Breast epithelium (tissue), 4 donors: ENCODE data around the gene NEDD9. TPM values are rescaled to one million over a fixed set of nuclear protein-coding genes. Genes with fewer than 3 reads are reported as not detected.

Experiments
- DNase-seq, 2 donors: peaks; one replicate each; pipeline ENCODE4 v3.0.0-alpha.2; 2019; ENCODE audit warnings: low spot score in 2 of 2
- H3K27ac ChIP-seq, 2 donors: fragments of 200-600 bp; sonication (generic) in 1 of 2; one replicate each; pipeline ENCODE4 v1.5.1; 2016 to 2019; ENCODE audit warnings: mild to moderate bottlenecking in 1 of 2
- H3K27me3 ChIP-seq, 2 donors: fragments of 200-600 bp; sonication (generic) in 1 of 2; one replicate each; pipeline versions ENCODE4 v1.5.1 to v1.6.0; 2017 to 2019; ENCODE audit warnings: control low read depth in 1 of 2, mild to moderate bottlenecking in 1 of 2
- H3K36me3 ChIP-seq: fragments of 200-600 bp; one replicate; pipeline ENCODE4 v1.5.1; 2019
- H3K4me1 ChIP-seq, 2 donors: fragments of 200-600 bp; sonication (generic); one replicate each; pipeline ENCODE4 v1.5.1; 2016 to 2019; ENCODE audit warnings: control low read depth in 1 of 2
- H3K4me3 ChIP-seq, 3 donors: fragments of 200-600 bp; sonication (generic); 1 replicate in 2 of 3; 2 replicates in 1 of 3; pipeline ENCODE4 v1.5.1; 2016 to 2019; ENCODE audit warnings: mild to moderate bottlenecking in 3 of 3, moderate library complexity in 2 of 3
- H3K9me3 ChIP-seq, 2 donors: fragments of 200-600 bp; sonication (generic) in 1 of 2; one replicate each; pipeline ENCODE4 v1.5.1; 2016 to 2019; ENCODE audit warnings: control low read depth in 1 of 2
- POLR2A ChIP-seq: fragments of 450-650 bp; IDR thresholded peaks from one replicate; pipeline ENCODE4 v1.6.1; 2016; ENCODE audit warnings: antibody characterized with exemption, mild to moderate bottlenecking, moderate library complexity
- POLR2AphosphoS5 ChIP-seq, 3 donors: sonication (generic); formaldehyde crosslinking; IDR thresholded peaks; one replicate each; pipeline ENCODE4 v1.6.1; 2017; ENCODE audit warnings: antibody characterized with exemption in 3 of 3
- intact Hi-C: fragments of 100-400 bp; cut with DNase I; formaldehyde crosslinking; loops from one replicate; pipeline ENCODE4 v1.15.1; 2023; ENCODE audit warnings: low total_unique reads
- total RNA-seq, 3 donors: library from RNA; depleted of rRNA; stranded (reverse); fragments of >200 nt; gene quantifications; one replicate each; pipeline ENCODE4 v1.1.0, GENCODE V29; 2016
- TF ChIP-seq, protein P1 (sequence below), 3 donors: fragments of 450-650 bp; IDR thresholded peaks; one replicate each; pipeline ENCODE4 v1.5.1; 2016 to 2017; ENCODE audit warnings: antibody characterized with exemption in 3 of 3, mild to moderate bottlenecking in 3 of 3, moderate library complexity in 3 of 3

NEDD9 gene
- total RNA-seq, 3 donors from 2014 or later, result 41.4 to 108 (median 79.2) TPM

DNA sequence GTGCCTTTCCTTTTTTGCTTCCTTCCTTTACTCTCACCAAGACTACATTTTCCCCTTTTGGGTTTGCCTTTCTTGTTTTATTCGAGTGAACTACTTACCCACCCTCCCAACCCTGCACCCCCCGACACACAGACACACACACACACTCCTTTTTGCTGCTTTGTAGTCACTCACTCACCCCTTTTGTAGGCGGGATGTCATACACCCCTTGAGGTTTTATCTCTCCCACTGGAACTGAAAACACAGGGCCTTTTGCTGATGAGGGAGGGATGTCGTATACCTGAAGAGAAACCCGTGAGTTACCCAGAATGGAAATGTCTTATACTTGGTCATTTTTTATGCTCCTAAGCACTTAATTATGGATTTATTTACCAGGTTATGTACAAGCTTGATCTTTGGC is 40.3 kb downstream of the NEDD9 start:
- no peak for DNase-seq
- Histone ChIP-seq H3K36me3 (no peaks in the 10 kb centered on the region), H3K27me3 (no peaks in the 10 kb centered on the region), H3K27ac (no peak overlapping the region), H3K4me1 (no peaks in the 10 kb centered on the region), H3K4me3 (no peak overlapping the region), H3K9me3 (no peaks in the 10 kb centered on the region)
- TF ChIP-seq POLR2AphosphoS5 (IDR thresholded peaks at IDR 0.05) (no peak), POLR2A (no peak)
- TF ChIP-seq, protein P1, sequence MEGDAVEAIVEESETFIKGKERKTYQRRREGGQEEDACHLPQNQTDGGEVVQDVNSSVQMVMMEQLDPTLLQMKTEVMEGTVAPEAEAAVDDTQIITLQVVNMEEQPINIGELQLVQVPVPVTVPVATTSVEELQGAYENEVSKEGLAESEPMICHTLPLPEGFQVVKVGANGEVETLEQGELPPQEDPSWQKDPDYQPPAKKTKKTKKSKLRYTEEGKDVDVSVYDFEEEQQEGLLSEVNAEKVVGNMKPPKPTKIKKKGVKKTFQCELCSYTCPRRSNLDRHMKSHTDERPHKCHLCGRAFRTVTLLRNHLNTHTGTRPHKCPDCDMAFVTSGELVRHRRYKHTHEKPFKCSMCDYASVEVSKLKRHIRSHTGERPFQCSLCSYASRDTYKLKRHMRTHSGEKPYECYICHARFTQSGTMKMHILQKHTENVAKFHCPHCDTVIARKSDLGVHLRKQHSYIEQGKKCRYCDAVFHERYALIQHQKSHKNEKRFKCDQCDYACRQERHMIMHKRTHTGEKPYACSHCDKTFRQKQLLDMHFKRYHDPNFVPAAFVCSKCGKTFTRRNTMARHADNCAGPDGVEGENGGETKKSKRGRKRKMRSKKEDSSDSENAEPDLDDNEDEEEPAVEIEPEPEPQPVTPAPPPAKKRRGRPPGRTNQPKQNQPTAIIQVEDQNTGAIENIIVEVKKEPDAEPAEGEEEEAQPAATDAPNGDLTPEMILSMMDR (IDR thresholded peaks at IDR 0.05), result no peak
- intact Hi-C loops, result no loop called here

DNA sequence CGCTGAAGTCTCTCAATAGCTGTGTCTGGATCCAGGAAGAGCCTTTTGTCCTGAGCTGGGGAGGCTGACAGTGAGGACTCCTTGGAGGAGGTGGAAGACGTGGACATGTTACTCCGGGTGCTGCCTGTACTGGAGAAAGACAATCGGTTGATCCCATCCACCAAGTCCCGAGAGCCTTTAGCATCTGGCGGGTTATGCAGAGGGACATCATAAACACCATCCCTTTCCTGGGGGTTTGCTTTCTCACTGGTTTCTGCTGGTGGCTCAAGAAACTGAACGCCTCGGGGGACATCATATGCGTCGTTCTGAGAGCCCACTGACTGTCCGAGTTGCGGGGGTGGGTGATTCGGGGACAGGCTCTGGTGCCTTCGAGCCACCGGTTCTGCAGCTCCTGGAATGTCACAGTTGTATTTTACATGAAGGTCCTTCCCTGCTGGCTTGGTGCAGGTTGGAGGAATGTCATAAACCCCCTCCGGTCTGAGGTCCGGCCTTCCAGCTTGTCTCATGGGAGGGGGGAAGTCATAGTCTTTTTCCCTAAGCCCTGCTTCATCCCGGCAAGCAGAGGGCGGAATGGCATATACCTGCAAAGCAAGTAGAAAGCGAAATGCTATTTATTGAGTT is 41.7 kb downstream of the NEDD9 start:
- Histone ChIP-seq H3K9me3 (no peaks in the 10 kb centered on the region), H3K4me3 (no peak overlapping the region), H3K4me1 (no peaks in the 10 kb centered on the region), H3K36me3 (peaks cover 4% of the 10 kb centered on the region), H3K27ac (no peak overlapping the region), H3K27me3 (no peaks in the 10 kb centered on the region)
- DNase-seq, result no peak
- TF ChIP-seq POLR2AphosphoS5 (IDR thresholded peaks at IDR 0.05), result no peak
- no peak for TF ChIP-seq POLR2A
- TF ChIP-seq, protein P1 (IDR thresholded peaks at IDR 0.05), result no peak
- intact Hi-C loops, result no loop called here

DNA sequence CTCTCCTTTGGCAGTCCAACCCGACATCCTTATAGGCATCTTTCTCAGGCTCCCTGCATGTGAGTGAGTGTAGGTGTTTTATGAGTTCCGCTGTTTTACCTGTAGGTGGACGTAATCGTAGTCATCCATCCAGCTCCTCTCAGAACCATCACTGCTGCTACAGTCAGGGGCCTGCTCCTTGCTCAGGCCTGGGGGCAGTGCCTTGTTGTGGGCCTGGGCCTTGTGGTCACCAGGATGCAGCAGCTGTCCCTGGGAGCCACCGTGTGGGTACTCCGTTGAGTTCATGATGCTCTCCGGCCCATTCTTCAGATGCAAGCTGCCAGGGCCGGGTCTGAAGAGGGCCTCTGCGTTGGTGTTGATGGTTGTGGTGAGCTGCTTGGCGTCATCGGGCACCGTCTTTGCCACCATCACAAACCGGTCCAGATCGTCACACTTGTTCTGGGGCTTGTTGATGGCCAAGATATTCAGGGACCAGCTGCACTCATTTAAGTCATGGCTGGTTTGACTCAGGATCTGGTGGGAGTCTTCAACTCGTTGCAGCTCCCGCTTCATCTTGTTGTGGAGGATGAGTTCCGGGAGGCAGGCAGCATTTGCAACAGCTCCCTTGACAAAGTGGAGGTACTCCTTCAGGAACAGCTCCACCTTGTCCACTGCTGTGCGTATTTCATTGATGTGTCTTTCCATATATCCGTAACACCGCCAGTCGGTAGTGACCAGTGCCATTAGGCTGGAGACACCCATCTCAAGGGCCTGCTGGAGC is 42.4 kb downstream of the NEDD9 start:
- H3K27me3 ChIP-seq, result no peaks in the 10 kb centered on the region
- H3K4me3 ChIP-seq, result no peak overlapping the region
- intact Hi-C loops, result no loop called here
- DNase-seq, result no peak
- H3K4me1 ChIP-seq, result no peaks in the 10 kb centered on the region
- TF ChIP-seq POLR2AphosphoS5 (IDR thresholded peaks at IDR 0.05) (no peak), POLR2A (no peak)
- TF ChIP-seq, protein P1 (IDR thresholded peaks at IDR 0.05), result no peak
- H3K9me3 ChIP-seq, result no peaks in the 10 kb centered on the region
- no peak overlapping the region for H3K27ac ChIP-seq
- H3K36me3 ChIP-seq, result peaks cover 9% of the 10 kb centered on the region

DNA sequence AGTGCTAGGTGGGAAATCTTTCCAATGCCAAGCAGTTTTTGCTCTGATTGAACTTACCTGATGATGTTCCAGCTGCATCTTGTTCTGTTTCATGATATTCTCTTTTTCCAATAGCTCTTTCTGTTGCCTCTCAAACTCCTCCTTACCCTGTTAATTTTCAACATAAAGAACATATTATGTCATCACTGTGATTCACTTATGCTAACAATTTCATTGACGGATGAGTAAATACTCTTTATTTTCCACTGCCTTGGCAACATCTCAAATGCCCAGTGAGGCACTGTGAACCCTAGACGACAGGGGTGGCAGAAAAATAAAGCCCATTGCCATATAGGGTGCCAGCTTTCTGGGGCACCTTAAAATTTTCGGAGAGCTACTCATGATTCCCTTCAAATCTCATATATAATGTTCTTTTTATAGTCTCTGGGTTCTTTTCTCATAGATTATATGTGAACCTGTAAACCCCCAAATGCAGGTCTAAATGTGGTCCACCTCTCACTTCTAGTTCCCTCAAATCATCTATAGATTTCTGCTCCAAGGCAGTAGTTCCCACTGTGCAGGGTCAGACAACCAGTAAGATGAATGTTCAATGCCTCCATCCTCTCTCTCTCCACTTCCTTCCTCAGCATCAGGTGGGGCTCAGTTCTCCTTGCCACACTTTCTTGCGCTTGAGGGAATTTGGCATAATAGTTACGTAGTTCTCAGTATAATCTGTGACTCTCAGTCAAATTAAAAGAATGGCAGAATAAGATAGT is 44.1 kb downstream of the NEDD9 start:
- no peaks in the 10 kb centered on the region for H3K27me3 ChIP-seq
- DNase-seq, result no peak
- TF ChIP-seq, protein P1 (IDR thresholded peaks at IDR 0.05), result no peak
- TF ChIP-seq POLR2A (no peak), POLR2AphosphoS5 (IDR thresholded peaks at IDR 0.05) (no peak)
- no peak overlapping the region for H3K27ac ChIP-seq
- no peaks in the 10 kb centered on the region for H3K4me1 ChIP-seq
- intact Hi-C loops, result no loop called here
- H3K4me3 ChIP-seq, result no peak overlapping the region
- H3K36me3 ChIP-seq, result peaks cover 9% of the 10 kb centered on the region
- H3K9me3 ChIP-seq, result no peaks in the 10 kb centered on the region

DNA sequence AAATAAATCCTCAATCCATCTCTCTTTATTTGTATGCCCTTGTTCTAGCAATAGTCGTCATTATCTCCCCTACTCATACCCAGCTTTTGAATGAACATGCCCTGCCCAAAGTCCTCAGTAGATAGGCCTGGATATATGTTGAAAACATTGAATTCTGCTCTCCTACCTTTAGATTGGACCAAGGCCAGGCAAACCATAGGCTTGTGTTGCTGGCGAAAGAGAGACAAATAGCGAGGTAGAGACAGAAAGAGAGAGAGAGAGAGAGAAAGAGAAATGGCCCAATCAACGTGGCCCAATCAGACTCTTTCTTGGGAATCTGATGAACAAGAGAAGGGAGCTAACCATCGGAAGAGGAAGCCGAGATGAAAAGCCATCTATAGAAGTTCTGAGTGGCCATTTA is 45.2 kb downstream of the NEDD9 start:
- H3K4me1 ChIP-seq, result no peaks in the 10 kb centered on the region
- no peaks in the 10 kb centered on the region for H3K9me3 ChIP-seq
- H3K4me3 ChIP-seq, result no peak overlapping the region
- no peak for DNase-seq
- TF ChIP-seq, protein P1 (IDR thresholded peaks at IDR 0.05), result no peak
- intact Hi-C loops, result no loop called here
- H3K27me3 ChIP-seq, result no peaks in the 10 kb centered on the region
- H3K27ac ChIP-seq, result no peak overlapping the region
- H3K36me3 ChIP-seq, result peaks cover 9% of the 10 kb centered on the region
